Ascending aorta (tissue), 2 donors: Measurements from ENCODE around the gene FNIP1. TPM values are rescaled to one million over a fixed set of nuclear protein-coding genes. Genes with fewer than 3 reads are reported as not detected.
A peak's percentile ranks its signal among the peaks of the same experiment; 100 is the strongest.

Experiments used
- DNase-seq, 2 donors: peaks; one replicate each; pipeline ENCODE4 v3.0.0-alpha.2; 2019; ENCODE audit warnings: low spot score in 2 of 2
- H3K27ac ChIP-seq, 2 donors: fragments of 200-600 bp; sonication (generic); one replicate each; pipeline ENCODE4 v1.5.1; 2016 to 2017; ENCODE audit warnings: mild to moderate bottlenecking in 1 of 2
- H3K27me3 ChIP-seq: fragments of 200-600 bp; sonication (generic); one replicate; pipeline ENCODE4 v1.5.1; 2017
- H3K36me3 ChIP-seq, 2 donors: fragments of 200-600 bp; sonication (generic); one replicate each; pipeline ENCODE4 v1.5.1; 2016
- H3K4me1 ChIP-seq, 2 donors: fragments of 200-600 bp; sonication (generic); one replicate each; pipeline ENCODE4 v1.5.1; 2016 to 2017; ENCODE audit warnings: mild to moderate bottlenecking in 1 of 2
- H3K4me3 ChIP-seq, 2 donors: fragments of 200-600 bp; sonication (generic); one replicate each; pipeline ENCODE4 v1.5.1; 2016 to 2017; ENCODE audit warnings: mild to moderate bottlenecking in 1 of 2
- H3K9me3 ChIP-seq, 2 donors: fragments of 200-600 bp; sonication (generic); one replicate each; pipeline ENCODE4 v1.5.1; 2016
- intact Hi-C: fragments of 100-400 bp; cut with DNase I; formaldehyde crosslinking; loops from one replicate; pipeline ENCODE4 v1.15.1; 2023
- total RNA-seq: library from RNA; depleted of rRNA; stranded (reverse); fragments of >200 nt; gene quantifications from one replicate; pipeline ENCODE4 v1.1.0, GENCODE V29; 2016
- TF ChIP-seq, protein P1 (sequence below), 3 experiments: fragments of 200-600 bp in 2 of 3; fragments of 450-650 bp in 1 of 3; sonication (generic) in 2 of 3; IDR thresholded peaks; one replicate each; pipeline ENCODE4 v1.5.1; 2016 to 2019; ENCODE audit warnings: antibody characterized with exemption in 3 of 3, mild to moderate bottlenecking in 1 of 3, moderate library complexity in 1 of 3

The FNIP1 gene
- total RNA-seq, 1 donor from 2014 or later = 20.5 TPM

DNA sequence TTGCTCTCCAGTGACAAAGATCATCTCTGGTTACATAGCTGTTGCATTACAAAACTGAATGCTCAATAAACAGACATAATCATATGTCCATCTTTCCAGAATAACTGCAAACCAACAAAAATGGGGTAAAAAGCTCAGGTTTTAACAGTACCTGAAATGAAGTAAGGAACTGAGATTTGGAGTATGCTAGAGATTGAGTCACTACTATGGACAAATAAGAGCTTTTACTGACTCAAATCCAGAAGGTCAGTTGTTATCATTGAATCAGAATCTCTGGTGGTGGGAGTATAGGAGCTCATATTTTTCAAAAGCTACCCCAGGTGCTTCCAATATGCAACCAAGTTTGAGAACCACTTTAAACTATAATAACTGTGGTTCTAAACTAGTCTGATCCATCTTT is 157.7 kb downstream of the FNIP1 start:
- Histone ChIP-seq H3K9me3 (no peaks in the 10 kb centered on the region), H3K4me1 (peaks cover 0 to 6% of the 10 kb centered on the region in 2 donors), H3K27me3 (no peaks in the 10 kb centered on the region), H3K27ac (no peak overlapping the region), H3K4me3 (no peak overlapping the region), H3K36me3 (peaks cover 0 to 3% of the 10 kb centered on the region in 2 donors)
- intact Hi-C loops = loop anchor here (5.0 to 10.0 kb wide), 3 partner anchors 173 to 616 kb away; partner anchors contain the start of genes HINT1 and PDLIM4
- TF ChIP-seq, protein P1, sequence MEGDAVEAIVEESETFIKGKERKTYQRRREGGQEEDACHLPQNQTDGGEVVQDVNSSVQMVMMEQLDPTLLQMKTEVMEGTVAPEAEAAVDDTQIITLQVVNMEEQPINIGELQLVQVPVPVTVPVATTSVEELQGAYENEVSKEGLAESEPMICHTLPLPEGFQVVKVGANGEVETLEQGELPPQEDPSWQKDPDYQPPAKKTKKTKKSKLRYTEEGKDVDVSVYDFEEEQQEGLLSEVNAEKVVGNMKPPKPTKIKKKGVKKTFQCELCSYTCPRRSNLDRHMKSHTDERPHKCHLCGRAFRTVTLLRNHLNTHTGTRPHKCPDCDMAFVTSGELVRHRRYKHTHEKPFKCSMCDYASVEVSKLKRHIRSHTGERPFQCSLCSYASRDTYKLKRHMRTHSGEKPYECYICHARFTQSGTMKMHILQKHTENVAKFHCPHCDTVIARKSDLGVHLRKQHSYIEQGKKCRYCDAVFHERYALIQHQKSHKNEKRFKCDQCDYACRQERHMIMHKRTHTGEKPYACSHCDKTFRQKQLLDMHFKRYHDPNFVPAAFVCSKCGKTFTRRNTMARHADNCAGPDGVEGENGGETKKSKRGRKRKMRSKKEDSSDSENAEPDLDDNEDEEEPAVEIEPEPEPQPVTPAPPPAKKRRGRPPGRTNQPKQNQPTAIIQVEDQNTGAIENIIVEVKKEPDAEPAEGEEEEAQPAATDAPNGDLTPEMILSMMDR (IDR thresholded peaks at IDR 0.05) = no peak
- DNase-seq = no peak

DNA sequence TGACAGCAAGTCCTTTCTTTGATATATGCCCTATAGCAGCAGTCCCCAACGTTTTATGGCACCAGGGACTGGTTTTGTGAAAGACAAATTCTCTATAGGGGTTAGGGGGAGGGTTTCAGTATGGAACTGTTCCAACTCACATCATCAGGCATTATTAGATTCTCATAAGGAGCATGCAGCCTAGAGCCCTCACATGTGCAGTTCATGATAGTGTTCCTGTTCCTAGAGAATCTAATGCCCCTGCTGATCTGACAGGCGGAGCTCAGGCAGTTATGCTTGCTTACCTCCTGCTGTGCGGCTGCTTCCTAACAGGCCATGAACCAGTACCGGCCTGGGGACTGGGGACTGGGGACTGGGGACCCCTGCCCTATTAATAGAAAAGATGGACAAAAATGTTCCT is 159.1 kb downstream of the FNIP1 start:
- DNase-seq = no peak
- Histone ChIP-seq H3K36me3 (no peaks in the 10 kb centered on the region), H3K9me3 (no peaks in the 10 kb centered on the region), H3K4me1 (peaks cover 8 to 14% of the 10 kb centered on the region in 2 donors), H3K27me3 (no peaks in the 10 kb centered on the region), H3K4me3 (no peak overlapping the region), H3K27ac (no peak overlapping the region)
- TF ChIP-seq, protein P1 (IDR thresholded peaks at IDR 0.05) = no peak
- intact Hi-C loops = loop anchor here (5.0 to 10.0 kb wide), 3 partner anchors 175 to 617 kb away; partner anchors contain the start of genes HINT1 and PDLIM4

DNA sequence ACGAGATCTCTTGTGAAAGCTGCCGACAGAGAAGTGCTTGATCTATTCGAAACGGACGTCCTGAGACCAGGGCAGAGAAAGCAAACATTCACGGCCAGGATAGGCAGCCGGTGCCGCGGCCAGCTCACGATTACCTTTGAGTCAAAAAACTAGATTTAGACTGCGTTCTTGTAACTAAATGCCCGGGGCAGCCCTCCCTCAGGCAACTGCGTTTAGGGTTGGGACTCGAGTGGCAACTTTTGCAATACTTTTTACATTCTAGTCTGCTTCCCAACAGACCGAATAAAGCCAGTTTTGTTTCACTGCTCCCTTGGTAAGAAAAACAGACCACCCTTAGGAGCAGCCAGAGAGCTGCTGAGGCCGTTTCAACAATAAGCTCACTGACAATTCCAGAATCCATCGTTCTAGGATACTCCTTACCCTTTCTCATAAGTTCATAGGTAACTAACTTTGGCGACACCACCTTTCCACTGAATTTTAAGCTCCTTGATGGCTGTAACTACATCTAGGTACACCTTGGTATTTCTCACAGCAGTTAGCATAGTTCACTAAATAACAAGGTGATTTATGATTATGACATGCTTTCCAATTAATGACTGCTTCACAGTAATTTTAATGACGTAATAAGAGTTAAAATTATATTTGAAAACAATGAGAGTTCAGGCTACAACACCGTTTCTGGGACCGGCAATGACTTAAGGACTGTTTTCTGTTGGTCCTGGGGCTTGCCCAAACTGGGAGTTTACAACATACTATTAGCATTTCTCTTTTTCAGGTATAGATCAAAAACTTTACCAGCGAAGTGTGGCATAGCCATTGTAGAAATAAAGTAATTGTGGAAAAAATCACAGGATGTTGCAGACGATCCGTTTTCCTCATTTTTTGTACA is 160.9 kb downstream of the FNIP1 start:
- TF ChIP-seq, protein P1 (IDR thresholded peaks at IDR 0.05) = no peak
- H3K4me3 ChIP-seq = peak overlapping the region; percentile 64 to 95
- no peaks in the 10 kb centered on the region for H3K9me3 ChIP-seq
- DNase-seq = no peak
- no peaks in the 10 kb centered on the region for H3K27me3 ChIP-seq
- intact Hi-C loops = loop anchor here (1.0 to 10.0 kb wide), 4 partner anchors 161 to 619 kb away; partner anchors contain the start of genes FNIP1, HINT1 and PDLIM4
- peaks cover 9 to 14% of the 10 kb centered on the region in 2 donors for H3K4me1 ChIP-seq
- H3K27ac ChIP-seq = peak overlapping the region; percentile 99
- no peaks in the 10 kb centered on the region for H3K36me3 ChIP-seq

DNA sequence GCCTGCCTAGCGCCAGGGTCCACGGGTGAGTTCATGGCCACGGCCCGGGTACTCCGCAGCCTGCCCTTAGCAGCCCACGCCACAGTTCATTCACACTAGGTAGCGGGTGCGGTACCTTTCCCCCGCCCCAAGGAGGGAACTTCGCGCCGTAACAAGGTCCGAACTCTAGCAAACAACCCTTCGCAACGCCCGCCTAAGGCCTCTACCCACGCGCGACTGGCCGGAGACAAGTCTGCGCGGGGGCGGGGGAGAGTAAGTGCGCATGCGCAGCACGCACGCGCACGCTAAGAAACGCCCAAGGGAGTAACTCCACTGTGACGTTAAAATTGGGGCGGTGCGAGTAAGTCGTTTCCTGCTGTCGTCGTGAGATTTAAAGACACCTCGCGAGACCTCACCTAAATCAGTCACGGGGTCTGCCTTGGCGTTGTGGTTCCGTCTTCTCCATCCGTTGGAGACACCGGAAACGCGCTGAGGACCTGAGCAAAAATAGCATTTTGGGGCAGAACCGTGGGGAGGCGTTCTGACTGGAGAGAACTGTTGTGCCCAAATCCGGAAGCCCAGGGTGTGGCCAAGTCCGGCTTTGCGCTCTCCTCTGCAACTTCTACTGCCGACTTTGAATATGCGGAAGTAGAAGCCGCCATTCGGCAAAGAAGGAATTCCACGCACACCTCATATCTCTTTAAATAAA is 161.7 kb downstream of the FNIP1 start, which contains the start of gene RAPGEF6:
RAPGEF6 (minus strand) TSS at position 234 of the 688 bp plus-strand sequence; CDS start at position 35, 199 bp downstream.
- TF ChIP-seq, protein P1 (IDR thresholded peaks at IDR 0.05) = no peak
- Histone ChIP-seq H3K27ac (peak within 1 kb of the TSS; percentile 99), H3K9me3 (no peaks in the 10 kb centered on the region), H3K4me1 (peaks cover 9 to 14% of the 10 kb centered on the region in 2 donors), H3K36me3 (no peaks in the 10 kb centered on the region), H3K4me3 (peak within 1 kb of the TSS; percentile 70 to 95), H3K27me3 (no peaks in the 10 kb centered on the region)
- peak; percentile 98 to 100 for DNase-seq
- intact Hi-C loops = loop anchor here (1.0 to 10.0 kb wide), 5 partner anchors 48 to 620 kb away; partner anchors contain the start of genes FNIP1, HINT1 and PDLIM4

DNA sequence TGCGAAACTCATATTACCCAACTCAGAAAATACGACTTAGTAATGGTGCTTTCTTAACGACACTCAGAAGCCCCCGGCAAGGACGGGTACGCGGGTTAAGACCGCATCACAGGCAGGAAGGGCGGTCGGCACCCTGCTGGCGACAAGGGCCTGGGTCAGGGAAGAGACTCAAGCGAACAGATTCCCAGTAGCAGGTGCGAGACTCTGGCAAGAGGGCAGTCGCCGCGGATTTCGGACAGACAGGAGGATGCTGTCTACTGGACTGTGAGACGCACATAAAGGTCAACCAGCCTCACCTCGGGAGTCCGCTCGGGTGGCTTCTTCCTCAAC is 162.2 kb downstream of the FNIP1 start:
- Histone ChIP-seq H3K27me3 (no peaks in the 10 kb centered on the region), H3K4me1 (peaks cover 9 to 14% of the 10 kb centered on the region in 2 donors), H3K27ac (peak overlapping the region; percentile 99), H3K9me3 (no peaks in the 10 kb centered on the region), H3K36me3 (no peaks in the 10 kb centered on the region), H3K4me3 (peak overlapping the region; percentile 70 to 95)
- DNase-seq = peak in 1 of 2 donors; percentile 82
- intact Hi-C loops = loop anchor here (5.0 to 10.0 kb wide), 3 partner anchors 47 to 620 kb away; partner anchors contain the start of genes HINT1 and PDLIM4
- TF ChIP-seq, protein P1 (IDR thresholded peaks at IDR 0.05) = peak in 2 of 3 experiments; percentile 25 to 41
